Measurements from ENCODE around the gene PTPRT.

- TF ChIP-seq, protein P1, sequence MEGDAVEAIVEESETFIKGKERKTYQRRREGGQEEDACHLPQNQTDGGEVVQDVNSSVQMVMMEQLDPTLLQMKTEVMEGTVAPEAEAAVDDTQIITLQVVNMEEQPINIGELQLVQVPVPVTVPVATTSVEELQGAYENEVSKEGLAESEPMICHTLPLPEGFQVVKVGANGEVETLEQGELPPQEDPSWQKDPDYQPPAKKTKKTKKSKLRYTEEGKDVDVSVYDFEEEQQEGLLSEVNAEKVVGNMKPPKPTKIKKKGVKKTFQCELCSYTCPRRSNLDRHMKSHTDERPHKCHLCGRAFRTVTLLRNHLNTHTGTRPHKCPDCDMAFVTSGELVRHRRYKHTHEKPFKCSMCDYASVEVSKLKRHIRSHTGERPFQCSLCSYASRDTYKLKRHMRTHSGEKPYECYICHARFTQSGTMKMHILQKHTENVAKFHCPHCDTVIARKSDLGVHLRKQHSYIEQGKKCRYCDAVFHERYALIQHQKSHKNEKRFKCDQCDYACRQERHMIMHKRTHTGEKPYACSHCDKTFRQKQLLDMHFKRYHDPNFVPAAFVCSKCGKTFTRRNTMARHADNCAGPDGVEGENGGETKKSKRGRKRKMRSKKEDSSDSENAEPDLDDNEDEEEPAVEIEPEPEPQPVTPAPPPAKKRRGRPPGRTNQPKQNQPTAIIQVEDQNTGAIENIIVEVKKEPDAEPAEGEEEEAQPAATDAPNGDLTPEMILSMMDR (IDR thresholded peaks at IDR 0.05) = no peak
- TF ChIP-seq POLR2A (IDR thresholded peaks at IDR 0.05) (no peak), EP300 (IDR thresholded peaks at IDR 0.05) (no peak)
Measured at GRCh38 chr20:42949950-42950349, 239.8 kb downstream of the PTPRT start.
